ENCODE results near the gene LARGE2. TPM values are rescaled to one million over a fixed set of nuclear protein-coding genes. Genes with fewer than 3 reads are reported as not detected.

Gene LARGE2
- total and polyA plus RNA-seq, 10 of the 15 experiments (the other 5 are each of a cell fraction or from before 2014, with no cell fraction given), result 0.03 to 0.41 (median 0.19) TPM; not detected in 6

DNA sequence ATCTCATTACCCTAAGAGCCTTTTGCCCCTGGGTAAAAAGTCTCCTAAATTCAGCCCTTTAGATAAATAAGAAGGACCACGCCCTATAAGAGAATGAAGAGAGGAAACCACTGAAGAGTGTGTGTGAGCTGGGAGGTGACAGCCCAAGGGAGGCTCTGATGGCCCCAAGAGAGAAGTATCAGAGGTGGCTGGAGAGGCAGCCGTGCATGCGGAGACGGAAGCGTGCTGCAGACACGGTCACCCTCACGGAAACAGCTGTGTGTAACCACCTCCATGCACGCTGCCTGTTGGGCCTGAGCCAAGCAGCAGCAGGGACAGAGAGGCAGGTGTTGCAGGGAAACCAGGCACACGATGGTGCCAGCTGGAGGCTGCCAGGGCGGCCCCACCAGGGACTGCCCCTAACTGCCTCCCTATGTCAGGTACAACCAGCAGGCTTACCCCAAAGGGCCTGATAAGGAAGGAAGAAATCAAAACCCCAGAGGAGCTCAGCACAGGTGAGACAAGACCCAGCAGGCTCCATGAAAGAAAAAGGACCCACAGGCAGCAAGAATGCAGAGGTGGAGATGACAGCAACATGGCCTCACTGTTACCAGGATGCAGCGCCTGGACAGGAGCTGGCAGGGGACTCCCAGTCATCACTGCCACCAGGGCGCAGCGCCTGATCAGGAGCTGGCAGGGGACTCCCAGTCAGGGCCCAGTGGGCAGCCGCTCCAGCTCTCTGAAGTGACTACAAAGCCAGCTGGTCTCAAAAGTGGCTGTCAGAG is 7.8 kb downstream of the LARGE2 start (continued):
- TF ChIP-seq NFIC (IDR thresholded peaks at IDR 0.05; ENCODE audit: low read depth, low read length), result peak; percentile 86
- TF ChIP-seq, protein P1, sequence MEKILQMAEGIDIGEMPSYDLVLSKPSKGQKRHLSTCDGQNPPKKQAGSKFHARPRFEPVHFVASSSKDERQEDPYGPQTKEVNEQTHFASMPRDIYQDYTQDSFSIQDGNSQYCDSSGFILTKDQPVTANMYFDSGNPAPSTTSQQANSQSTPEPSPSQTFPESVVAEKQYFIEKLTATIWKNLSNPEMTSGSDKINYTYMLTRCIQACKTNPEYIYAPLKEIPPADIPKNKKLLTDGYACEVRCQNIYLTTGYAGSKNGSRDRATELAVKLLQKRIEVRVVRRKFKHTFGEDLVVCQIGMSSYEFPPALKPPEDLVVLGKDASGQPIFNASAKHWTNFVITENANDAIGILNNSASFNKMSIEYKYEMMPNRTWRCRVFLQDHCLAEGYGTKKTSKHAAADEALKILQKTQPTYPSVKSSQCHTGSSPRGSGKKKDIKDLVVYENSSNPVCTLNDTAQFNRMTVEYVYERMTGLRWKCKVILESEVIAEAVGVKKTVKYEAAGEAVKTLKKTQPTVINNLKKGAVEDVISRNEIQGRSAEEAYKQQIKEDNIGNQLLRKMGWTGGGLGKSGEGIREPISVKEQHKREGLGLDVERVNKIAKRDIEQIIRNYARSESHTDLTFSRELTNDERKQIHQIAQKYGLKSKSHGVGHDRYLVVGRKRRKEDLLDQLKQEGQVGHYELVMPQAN (conservative IDR thresholded peaks at IDR 0.05), result peak; percentile 68
- no peak for TF ChIP-seq CHD1 (IDR thresholded peaks at IDR 0.05; ENCODE audit: low read depth, low read length)
- peak; percentile 80; the same call in 1 of the 2 replicates for TF ChIP-seq POLR2AphosphoS5 (IDR thresholded peaks at IDR 0.05; ENCODE audit: low read length)
- TF ChIP-seq, protein P2, sequence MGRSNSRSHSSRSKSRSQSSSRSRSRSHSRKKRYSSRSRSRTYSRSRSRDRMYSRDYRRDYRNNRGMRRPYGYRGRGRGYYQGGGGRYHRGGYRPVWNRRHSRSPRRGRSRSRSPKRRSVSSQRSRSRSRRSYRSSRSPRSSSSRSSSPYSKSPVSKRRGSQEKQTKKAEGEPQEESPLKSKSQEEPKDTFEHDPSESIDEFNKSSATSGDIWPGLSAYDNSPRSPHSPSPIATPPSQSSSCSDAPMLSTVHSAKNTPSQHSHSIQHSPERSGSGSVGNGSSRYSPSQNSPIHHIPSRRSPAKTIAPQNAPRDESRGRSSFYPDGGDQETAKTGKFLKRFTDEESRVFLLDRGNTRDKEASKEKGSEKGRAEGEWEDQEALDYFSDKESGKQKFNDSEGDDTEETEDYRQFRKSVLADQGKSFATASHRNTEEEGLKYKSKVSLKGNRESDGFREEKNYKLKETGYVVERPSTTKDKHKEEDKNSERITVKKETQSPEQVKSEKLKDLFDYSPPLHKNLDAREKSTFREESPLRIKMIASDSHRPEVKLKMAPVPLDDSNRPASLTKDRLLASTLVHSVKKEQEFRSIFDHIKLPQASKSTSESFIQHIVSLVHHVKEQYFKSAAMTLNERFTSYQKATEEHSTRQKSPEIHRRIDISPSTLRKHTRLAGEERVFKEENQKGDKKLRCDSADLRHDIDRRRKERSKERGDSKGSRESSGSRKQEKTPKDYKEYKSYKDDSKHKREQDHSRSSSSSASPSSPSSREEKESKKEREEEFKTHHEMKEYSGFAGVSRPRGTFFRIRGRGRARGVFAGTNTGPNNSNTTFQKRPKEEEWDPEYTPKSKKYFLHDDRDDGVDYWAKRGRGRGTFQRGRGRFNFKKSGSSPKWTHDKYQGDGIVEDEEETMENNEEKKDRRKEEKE (IDR thresholded peaks at IDR 0.05), result no peak
- no peak for TF ChIP-seq STAT3 (IDR thresholded peaks at IDR 0.05; ENCODE audit: low read depth, low read length)
- TF ChIP-seq, protein P3, sequence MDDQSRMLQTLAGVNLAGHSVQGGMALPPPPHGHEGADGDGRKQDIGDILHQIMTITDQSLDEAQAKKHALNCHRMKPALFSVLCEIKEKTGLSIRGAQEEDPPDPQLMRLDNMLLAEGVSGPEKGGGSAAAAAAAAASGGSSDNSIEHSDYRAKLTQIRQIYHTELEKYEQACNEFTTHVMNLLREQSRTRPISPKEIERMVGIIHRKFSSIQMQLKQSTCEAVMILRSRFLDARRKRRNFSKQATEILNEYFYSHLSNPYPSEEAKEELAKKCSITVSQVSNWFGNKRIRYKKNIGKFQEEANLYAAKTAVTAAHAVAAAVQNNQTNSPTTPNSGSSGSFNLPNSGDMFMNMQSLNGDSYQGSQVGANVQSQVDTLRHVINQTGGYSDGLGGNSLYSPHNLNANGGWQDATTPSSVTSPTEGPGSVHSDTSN (IDR thresholded peaks at IDR 0.05; ENCODE audit: insufficient replicate concordance, low read depth, low read length), result peak; percentile 78
- peak; percentile 77 for TF ChIP-seq TARDBP (IDR thresholded peaks at IDR 0.05; ENCODE audit: borderline replicate concordance)
- peak; percentile 91 for TF ChIP-seq NR2F1 (conservative IDR thresholded peaks at IDR 0.05)
- TF ChIP-seq NRF1 (conservative IDR thresholded peaks at IDR 0.05; ENCODE audit: low read depth, low read length), result no peak
- TF ChIP-seq STAT1 (conservative IDR thresholded peaks at IDR 0.05), result no peak
- TF ChIP-seq FOXM1 (IDR thresholded peaks at IDR 0.05; ENCODE audit: low read depth, low read length), result peak; percentile 85
- peak; percentile 99 for TF ChIP-seq BHLHE40 (IDR thresholded peaks at IDR 0.05; ENCODE audit: borderline replicate concordance in 1 of 2, low read depth in 2 of 2, low read length in 1 of 2)
- peak; percentile 92 for TF ChIP-seq SMAD1 (IDR thresholded peaks at IDR 0.05; ENCODE audit: low read depth, partially characterized antibody)
- peak; percentile 68 to 93; a peak in 3 of 4 replicates for TF ChIP-seq IKZF2 (IDR thresholded peaks at IDR 0.05)
- TF ChIP-seq ASH2L (IDR thresholded peaks at IDR 0.05; ENCODE audit: borderline replicate concordance, low read depth), result 0 out of 2 replicates have a peak, but pooled peaks have one; percentile 40
- TF ChIP-seq, protein P4, sequence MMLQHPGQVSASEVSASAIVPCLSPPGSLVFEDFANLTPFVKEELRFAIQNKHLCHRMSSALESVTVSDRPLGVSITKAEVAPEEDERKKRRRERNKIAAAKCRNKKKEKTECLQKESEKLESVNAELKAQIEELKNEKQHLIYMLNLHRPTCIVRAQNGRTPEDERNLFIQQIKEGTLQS (IDR thresholded peaks at IDR 0.05; ENCODE audit: borderline replicate concordance, extremely low read depth, low read depth, low read length), result no peak
- peak; percentile 37; the same call in 1 of the 2 replicates for TF ChIP-seq IRF4 (IDR thresholded peaks at IDR 0.05; ENCODE audit: low read depth, low read length)
- TF ChIP-seq, protein P5, sequence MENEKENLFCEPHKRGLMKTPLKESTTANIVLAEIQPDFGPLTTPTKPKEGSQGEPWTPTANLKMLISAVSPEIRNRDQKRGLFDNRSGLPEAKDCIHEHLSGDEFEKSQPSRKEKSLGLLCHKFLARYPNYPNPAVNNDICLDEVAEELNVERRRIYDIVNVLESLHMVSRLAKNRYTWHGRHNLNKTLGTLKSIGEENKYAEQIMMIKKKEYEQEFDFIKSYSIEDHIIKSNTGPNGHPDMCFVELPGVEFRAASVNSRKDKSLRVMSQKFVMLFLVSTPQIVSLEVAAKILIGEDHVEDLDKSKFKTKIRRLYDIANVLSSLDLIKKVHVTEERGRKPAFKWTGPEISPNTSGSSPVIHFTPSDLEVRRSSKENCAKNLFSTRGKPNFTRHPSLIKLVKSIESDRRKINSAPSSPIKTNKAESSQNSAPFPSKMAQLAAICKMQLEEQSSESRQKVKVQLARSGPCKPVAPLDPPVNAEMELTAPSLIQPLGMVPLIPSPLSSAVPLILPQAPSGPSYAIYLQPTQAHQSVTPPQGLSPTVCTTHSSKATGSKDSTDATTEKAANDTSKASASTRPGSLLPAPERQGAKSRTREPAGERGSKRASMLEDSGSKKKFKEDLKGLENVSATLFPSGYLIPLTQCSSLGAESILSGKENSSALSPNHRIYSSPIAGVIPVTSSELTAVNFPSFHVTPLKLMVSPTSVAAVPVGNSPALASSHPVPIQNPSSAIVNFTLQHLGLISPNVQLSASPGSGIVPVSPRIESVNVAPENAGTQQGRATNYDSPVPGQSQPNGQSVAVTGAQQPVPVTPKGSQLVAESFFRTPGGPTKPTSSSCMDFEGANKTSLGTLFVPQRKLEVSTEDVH (IDR thresholded peaks at IDR 0.05; ENCODE audit: low read depth, partially characterized antibody), result no peak
- peak; percentile 95 for TF ChIP-seq ZNF217 (IDR thresholded peaks at IDR 0.05)
- peak; percentile 95 for TF ChIP-seq RUNX3 (IDR thresholded peaks at IDR 0.05; ENCODE audit: low read length)

All from GM12878 (cell line).